Dermis blood vessel endothelial cell (primary cell): ENCODE measurements around the gene RIIAD1. TPM values are rescaled to one million over a fixed set of nuclear protein-coding genes. Genes with fewer than 3 reads are reported as not detected.
"Not testable (repeated sequence)": the region's sequence is repeated elsewhere in the genome, so short reads cannot be mapped to it uniquely, and the experiment has no call there.

ENCODE experiments used
- DNase-seq: peaks from one replicate; pipeline ENCODE4 v3.0.0; 2010
- total RNA-seq: library from RNA; depleted of rRNA; stranded (reverse); fragments of >200 nt; gene quantifications from 2 replicates; pipeline ENCODE4 v1.2.3, GENCODE V29; 2014

Gene RIIAD1
- total RNA-seq, 1 donor from 2014 or later = not detected

GRCh38 chr1:151711044-151711800 is 10.1 kb upstream of the RIIAD1 start:
- DNase-seq = no peak

DNA sequence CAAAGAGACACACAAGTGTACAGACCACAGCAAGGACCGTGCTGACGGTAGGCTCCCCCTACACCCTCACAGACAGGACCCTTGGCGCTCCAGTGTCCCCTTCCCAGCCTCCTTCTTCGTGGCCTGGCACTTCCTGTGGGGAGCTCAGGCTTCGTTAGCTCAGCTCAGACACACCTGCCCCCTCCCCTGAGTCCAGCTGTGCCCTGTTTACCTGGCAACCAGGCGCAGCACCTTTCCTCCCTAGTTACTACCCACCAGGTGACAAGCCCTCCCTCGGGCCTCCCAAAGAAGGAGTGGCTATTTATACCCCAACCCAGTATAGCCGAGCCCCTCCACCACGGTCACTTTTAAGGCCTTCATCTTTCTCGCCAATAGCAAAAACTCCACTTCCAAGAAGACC is 9.4 kb upstream of the RIIAD1 start:
- no peak for DNase-seq

DNA sequence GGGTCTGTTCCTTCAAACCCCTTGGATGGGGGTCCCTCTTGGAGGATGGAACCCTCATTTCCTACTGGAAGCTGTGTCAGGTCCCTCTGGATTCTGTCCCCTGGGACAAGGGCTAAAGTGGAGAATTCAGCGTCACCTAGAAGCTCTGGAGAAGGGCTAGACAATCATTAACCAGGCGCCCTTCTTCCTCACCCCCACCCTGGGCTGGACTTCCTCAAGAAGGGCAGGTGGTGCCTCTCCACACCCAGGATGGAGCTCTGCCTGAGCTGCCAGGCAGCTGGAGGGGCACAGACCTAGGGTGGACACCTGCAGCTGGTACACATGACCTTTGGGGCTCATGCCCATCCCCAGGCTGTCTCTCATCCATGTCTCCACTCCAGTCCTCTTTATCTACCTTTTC is 8.3 kb upstream of the RIIAD1 start:
- DNase-seq = no peak

DNA sequence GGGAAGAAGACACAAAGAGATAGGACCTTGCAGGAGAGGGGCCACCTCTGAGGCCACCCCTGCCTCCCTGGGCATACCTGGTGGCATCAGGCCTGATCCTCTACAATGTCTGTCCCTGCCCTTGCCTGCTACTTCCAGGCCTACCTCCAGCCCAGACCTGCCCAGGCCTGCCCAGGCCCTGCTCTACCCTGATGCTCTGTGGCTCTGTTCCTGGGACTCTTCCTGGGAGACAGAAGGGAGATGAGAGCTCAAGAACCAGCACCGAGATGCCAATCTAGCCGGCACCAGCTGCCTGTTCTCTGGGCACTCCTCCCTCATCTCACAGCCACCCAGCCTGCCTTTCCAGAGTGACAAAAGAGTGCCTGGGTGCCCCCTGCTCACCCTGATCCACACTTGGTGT is 7.4 kb upstream of the RIIAD1 start:
- DNase-seq = no peak

GRCh38 chr1:151714820-151715725 is 6.2 kb upstream of the RIIAD1 start:
- no peak for DNase-seq

GRCh38 chr1:151715726-151716404 is 5.5 kb upstream of the RIIAD1 start:
- DNase-seq = peak; percentile 17

DNA sequence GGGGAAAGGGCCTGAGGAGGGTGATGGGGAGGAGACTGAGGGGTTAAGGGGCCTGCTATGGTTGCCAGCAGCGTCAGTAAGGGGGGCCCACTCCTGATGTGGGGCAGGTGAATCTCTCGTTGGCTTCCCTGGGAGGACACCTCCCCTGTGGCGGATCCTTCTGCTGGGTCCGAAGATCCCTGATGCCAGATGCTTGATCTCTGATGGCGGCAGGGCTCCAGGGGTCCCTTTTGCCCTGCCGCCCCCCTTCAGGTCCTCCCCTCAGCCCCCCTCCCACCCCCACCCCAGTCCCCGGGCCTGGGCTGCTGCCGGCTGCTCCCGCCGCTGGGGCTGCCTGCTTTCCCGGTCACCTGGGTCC is 4.9 kb upstream of the RIIAD1 start:
- no peak for DNase-seq

DNA sequence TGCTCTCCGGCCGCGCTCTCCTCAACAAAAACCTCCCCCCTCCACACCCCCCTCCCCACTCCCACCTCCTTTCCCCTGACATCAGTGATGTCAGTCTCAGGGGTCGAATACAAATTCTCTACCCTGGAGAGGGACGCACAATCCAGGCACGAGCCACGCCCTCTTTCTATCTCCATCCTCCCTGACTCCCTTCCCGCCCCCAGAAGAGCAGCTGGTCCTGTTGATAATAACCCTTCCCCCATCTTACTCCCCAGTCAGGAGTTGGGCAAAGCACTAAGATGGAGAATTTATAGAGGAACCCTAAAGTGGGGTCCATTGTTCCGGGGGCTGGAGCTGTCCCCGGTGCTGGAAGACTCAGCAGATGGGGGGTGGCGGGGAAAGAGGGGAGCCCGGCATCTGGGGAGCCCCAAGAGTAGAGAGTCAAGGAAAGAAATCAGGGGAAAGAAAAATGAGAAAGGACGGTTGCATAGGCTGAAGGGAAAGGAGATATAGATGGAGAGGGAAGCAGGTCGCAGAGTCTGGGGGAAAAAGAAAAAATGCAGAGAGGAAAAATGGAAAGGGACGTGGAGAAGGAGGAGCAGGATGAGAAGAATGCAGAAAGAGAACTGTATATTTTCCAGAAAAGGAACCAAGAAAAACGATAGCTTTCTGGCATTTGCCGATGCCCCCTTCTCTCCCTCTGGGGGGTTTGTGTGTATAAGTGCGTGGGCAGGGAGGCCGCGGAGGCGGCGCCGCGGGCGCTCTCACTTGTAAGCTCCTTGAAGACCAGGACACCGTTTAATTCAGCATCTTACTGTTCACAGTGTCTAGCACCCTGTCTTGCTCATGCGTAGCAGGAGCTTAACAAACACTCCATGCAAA is 4.3 kb upstream of the RIIAD1 start, which contains the start of gene CELF3:
TSS of gene CELF3 (minus strand) at position 33 of the 861 bp plus-strand sequence. CDS start 783 bp downstream, outside the sequence.
- peak; percentile 15 for DNase-seq

GRCh38 chr1:151718011-151718431 is 3.3 kb upstream of the RIIAD1 start:
- DNase-seq = no peak

GRCh38 chr1:151718666-151719065 is 2.7 kb upstream of the RIIAD1 start:
- no peak for DNase-seq

DNA sequence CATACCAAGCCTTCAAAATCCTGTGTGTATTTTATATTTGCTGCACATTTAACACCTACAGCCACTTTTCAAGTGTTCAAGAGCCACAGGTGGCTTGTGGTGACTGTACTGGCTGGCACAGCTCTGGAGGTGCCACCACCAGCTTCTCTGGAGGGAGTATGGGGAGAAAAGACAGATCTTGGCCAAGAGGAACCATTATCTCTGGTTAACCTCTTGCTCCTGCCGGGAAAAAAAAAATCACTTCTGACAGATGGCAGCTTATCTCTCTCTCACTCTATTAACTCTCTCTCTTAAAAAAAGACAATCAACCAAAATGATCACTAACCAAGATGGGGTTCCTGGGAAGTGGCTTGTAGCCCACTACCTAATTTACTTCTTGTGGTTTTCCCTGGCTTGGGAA is 1.2 kb upstream of the RIIAD1 start:
- no peak for DNase-seq

- no peak for DNase-seq
Measured at GRCh38 chr1:151720554-151720953, 768 bp upstream of the RIIAD1 start.

GRCh38 chr1:151721788-151722510 is 627 bp downstream of the RIIAD1 start:
- no peak for DNase-seq

GRCh38 chr1:151723726-151724370 is 2.5 kb downstream of the RIIAD1 start:
- DNase-seq = no peak

DNA sequence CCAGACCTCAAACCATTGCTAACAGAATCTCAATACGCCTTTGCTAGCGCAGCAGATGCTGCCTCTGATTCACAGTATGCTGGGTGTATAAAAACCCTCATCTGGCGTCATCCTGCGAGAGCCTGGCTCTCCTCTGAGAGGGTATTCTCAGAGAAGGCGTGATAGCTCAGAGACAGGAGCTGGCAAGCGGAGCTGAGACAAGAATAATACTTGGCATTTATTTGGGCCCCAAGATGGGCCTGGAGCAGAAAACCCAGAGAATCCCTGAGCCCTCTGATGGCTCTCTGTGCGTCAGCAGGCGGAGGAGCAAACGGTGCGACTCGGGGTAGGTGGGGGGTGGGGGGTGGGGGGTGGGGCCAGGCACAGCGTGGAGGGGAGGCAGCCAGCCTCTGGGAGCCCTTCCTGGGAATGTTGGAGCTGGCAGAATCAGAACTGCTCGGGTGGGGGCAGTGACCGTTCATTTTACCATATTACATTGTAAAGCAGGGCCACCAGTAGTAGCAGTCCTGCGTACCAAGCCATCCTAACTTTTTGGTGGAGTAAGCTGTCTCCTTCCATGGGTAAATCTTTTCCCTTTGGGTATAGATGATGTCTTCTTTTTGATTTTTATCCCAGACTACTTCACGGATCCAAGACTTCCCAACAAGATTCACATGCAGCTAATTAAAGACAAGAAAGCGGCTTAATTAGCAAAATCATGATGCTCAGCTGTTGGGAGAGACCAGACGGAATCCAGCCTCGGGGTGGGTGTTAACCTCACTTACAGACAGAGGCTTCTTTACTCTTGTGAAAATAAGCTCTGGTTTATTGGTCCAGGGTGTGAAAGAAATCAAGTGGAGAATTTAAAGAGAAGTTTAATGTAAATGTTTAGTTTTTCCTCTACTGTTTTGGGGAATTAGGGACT is 7.1 kb downstream of the RIIAD1 start:
- DNase-seq = no peak

- DNase-seq = no peak
Measured at GRCh38 chr1:151729157-151729965, 8.0 kb downstream of the RIIAD1 start.

DNA sequence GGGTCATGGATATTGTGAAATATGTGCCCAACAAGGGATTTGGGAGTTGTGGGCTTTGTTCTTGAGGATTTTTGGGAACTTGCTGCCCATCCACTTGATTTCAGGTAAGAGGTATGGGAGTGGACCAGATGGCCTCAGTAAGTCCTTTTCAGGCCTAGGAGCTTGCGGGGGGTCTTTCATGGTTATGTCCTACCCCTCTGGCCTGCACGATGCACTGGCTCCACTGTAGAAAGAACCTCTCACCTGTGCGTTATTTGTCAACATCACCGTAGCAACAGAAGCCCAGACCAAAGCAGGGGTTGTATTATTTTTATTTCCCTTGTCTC is 8.6 kb downstream of the RIIAD1 start:
- no peak for DNase-seq

DNA sequence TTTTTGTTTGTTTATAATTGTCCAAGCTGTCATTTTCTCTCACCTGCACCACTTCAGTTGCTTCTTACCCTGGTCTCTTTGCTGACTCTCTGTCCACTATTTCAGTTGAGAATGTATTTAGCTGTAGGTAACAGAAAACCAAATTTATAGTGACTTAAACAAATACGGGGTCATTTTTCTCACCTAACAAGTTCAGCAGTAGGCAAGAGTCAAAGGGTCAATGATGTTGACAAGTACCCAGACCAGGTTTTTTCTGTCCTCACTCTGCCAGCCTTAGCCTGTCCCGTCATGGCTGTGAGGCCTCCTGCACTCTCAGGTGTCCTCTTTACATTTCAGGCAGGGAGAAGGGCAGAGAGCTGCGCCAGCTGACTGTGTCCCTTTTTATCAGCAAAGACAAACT is 11.8 kb downstream of the RIIAD1 start:
- DNase-seq = no peak

DNA sequence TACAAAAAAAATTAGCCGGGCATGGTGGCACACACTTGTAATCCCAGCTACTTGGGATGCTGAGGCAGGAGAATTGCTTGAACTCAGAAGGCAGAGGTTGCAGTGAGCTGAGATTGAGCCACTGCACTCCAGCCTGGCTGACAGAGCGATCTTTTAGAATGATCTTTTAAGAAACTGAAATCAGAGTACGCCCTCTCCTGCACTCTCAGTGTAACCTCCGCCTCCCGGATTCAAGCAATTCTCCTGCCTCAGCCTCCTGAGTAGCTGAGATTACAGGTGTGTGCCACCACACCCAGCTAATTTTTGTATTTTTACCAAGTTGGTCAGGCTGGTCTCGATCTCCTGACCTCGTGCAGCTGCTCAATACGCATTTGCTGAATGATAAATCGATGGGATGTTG is 12.7 kb downstream of the RIIAD1 start:
- not testable (repeated sequence) for DNase-seq
